ENCODE data around the gene DSCAM.

DNA sequence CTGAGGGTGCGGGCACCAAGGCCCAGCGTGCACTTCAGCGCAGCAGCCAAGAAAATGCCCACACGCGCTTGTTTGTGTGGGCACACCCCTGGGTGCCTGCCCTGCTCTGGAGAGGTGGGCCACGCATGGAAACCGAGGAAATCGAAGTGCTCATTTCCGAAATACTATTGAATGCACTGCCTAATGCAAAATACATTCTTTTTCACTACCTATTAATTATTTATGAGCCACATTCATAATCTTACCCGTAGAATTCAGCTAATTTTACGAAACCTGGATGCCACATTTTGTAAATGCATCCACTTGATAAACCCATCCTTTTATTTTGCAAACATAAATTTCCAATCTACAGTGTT lies 4.8 kb downstream of the DSCAM start:
- TF ChIP-seq RAD21 (IDR thresholded peaks at IDR 0.05; ENCODE audit: low read depth) (no peak), TEAD4 (IDR thresholded peaks at IDR 0.05) (no peak), FOXM1 (IDR thresholded peaks at IDR 0.05; ENCODE audit: borderline replicate concordance, low read depth) (no peak), EP300 (IDR thresholded peaks at IDR 0.05; ENCODE audit: borderline replicate concordance) (no peak), TAF1 (IDR thresholded peaks at IDR 0.05; ENCODE audit: low read depth) (no peak), CEBPB (IDR thresholded peaks at IDR 0.05) (no peak), EGR1 (IDR thresholded peaks at IDR 0.05) (no peak), NFIC (IDR thresholded peaks at IDR 0.05) (no peak)
- TF ChIP-seq, protein P1, sequence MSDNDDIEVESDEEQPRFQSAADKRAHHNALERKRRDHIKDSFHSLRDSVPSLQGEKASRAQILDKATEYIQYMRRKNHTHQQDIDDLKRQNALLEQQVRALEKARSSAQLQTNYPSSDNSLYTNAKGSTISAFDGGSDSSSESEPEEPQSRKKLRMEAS (IDR thresholded peaks at IDR 0.05): no peak
- TF ChIP-seq, protein P2, sequence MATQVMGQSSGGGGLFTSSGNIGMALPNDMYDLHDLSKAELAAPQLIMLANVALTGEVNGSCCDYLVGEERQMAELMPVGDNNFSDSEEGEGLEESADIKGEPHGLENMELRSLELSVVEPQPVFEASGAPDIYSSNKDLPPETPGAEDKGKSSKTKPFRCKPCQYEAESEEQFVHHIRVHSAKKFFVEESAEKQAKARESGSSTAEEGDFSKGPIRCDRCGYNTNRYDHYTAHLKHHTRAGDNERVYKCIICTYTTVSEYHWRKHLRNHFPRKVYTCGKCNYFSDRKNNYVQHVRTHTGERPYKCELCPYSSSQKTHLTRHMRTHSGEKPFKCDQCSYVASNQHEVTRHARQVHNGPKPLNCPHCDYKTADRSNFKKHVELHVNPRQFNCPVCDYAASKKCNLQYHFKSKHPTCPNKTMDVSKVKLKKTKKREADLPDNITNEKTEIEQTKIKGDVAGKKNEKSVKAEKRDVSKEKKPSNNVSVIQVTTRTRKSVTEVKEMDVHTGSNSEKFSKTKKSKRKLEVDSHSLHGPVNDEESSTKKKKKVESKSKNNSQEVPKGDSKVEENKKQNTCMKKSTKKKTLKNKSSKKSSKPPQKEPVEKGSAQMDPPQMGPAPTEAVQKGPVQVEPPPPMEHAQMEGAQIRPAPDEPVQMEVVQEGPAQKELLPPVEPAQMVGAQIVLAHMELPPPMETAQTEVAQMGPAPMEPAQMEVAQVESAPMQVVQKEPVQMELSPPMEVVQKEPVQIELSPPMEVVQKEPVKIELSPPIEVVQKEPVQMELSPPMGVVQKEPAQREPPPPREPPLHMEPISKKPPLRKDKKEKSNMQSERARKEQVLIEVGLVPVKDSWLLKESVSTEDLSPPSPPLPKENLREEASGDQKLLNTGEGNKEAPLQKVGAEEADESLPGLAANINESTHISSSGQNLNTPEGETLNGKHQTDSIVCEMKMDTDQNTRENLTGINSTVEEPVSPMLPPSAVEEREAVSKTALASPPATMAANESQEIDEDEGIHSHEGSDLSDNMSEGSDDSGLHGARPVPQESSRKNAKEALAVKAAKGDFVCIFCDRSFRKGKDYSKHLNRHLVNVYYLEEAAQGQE (IDR thresholded peaks at IDR 0.05; ENCODE audit: low read depth): no peak
- TF ChIP-seq, protein P3, sequence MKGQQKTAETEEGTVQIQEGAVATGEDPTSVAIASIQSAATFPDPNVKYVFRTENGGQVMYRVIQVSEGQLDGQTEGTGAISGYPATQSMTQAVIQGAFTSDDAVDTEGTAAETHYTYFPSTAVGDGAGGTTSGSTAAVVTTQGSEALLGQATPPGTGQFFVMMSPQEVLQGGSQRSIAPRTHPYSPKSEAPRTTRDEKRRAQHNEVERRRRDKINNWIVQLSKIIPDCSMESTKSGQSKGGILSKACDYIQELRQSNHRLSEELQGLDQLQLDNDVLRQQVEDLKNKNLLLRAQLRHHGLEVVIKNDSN (IDR thresholded peaks at IDR 0.05): no peak

All from Ishikawa (cell line).